Bladder microvascular endothelial cell (primary cell): Measurements from ENCODE around the gene COMMD9. TPM values are rescaled to one million over a fixed set of nuclear protein-coding genes. Genes with fewer than 3 reads are reported as not detected.

ENCODE experiments used
- total RNA-seq: library from RNA; depleted of rRNA; stranded (reverse); fragments of >200 nt; gene quantifications from 2 replicates; pipeline ENCODE4 v1.2.3, GENCODE V29; 2014

The COMMD9 gene
- total RNA-seq: 14.1 and 26.1 TPM in 2 replicates

DNA sequence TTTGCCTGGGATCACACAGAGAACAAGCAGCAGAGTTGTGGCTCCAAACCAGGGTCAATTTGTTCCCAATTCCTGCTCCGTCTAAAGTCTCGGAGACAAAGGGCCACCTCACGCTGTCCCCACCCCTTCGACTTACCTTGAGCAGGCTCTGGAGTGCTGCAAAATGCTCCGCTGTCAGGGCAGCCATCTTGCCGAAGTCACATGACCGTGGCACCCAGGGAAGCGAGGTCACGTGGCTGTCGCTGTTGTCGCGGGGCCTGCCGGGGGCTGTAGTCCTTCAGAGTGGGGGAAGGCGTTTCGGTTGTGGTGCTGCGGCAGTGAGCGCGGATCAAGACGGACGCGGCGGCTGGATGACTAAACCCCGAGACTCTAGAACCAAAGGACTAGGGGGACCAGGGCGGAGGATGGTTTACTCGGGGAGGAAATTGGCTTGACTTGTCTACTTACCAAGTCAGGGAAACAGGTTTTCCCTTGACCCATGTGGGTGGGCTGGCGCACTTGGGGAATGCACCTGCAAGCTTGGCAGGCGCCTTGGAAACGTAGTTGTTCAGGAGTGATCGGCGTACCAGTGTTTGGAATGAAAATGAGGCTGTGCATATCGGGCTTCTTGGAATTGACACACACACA is at the start of gene COMMD9:
COMMD9 (minus strand) TSS at position 199 of the 627 bp plus-strand sequence; CDS start at position 187, 12 bp downstream.

DNA sequence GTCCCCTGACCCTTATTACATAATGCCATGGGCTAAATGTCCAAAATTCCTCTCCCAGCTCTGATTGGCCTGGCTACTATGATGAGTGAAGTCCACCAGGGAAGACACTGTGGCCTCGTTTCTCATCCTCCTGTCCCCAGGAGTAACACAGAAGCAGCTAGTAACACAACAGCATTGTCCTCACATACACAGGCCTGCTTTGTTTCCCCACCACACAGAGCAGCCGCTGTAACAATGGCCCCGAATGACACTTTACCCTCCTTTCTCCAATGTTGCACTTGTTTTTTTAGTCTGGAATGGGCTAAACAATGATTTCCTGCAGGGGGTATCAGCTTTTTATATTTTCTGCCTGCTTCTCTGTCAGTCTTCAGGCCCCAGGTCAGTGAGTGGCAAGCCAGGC is 6.7 kb upstream of the COMMD9 start, which contains the start of gene PRR5L:
PRR5L (plus strand) TSS at position 363 of the 400 bp plus-strand sequence. CDS start 104,834 bp downstream, outside the sequence.

Other genes starting within 250 kb of the COMMD9 start
- 8.2 and 21.4 TPM in 2 replicates for gene PRR5L, start 6.9 kb upstream of the COMMD9 start, total RNA-seq
- gene TRAF6, start 220.8 kb upstream of the COMMD9 start, total RNA-seq: 6.5 and 11.9 TPM in 2 replicates